H9 (cell line): ENCODE data around the gene KLHL10. TPM values are rescaled to one million over a fixed set of nuclear protein-coding genes. Genes with fewer than 3 reads are reported as not detected.

Experiments used
- DNase-seq: peaks from one replicate; pipeline ENCODE4 v3.0.0-alpha.2; 2017
- H2AFZ ChIP-seq: one replicate; pipeline ENCODE4 v1.6.1; 2013; ENCODE audit warnings: mild to moderate bottlenecking, low read length, control low read depth, moderate library complexity
- H2AK5ac ChIP-seq: 2 replicates; pipeline ENCODE4 v1.6.1; 2013; ENCODE audit warnings: low read length, control low read depth, mixed read lengths; ENCODE audit not compliant: insufficient read length
- H2BK120ac ChIP-seq: one replicate; pipeline ENCODE4 v1.6.1; 2013; ENCODE audit warnings: low read depth, mild to moderate bottlenecking, low read length, control low read depth, inconsistent platforms; ENCODE audit not compliant: poor library complexity, severe bottlenecking
- H2BK12ac ChIP-seq: 2 replicates; pipeline ENCODE4 v1.6.1; 2013; ENCODE audit warnings: low read length, control low read depth, mixed read lengths, low read depth; ENCODE audit not compliant: insufficient read length
- H2BK15ac ChIP-seq: 2 replicates; pipeline ENCODE4 v1.6.1; 2013; ENCODE audit warnings: low read depth, low read length, control low read depth
- H2BK20ac ChIP-seq: one replicate; pipeline ENCODE4 v1.6.1; 2013; ENCODE audit warnings: low read depth, mild to moderate bottlenecking, low read length, control low read depth, inconsistent platforms; ENCODE audit not compliant: poor library complexity, severe bottlenecking
- H2BK5ac ChIP-seq: 2 replicates; pipeline ENCODE4 v1.6.1; 2013; ENCODE audit warnings: low read length, control low read depth, mixed read lengths; ENCODE audit not compliant: insufficient read length
- H3K14ac ChIP-seq: 2 replicates; pipeline ENCODE4 v1.6.1; 2013; ENCODE audit warnings: low read length, control low read depth; ENCODE audit not compliant: insufficient read depth
- H3K18ac ChIP-seq: 2 replicates; pipeline ENCODE4 v1.6.1; 2013; ENCODE audit warnings: low read depth, mild to moderate bottlenecking, mixed read lengths, low read length, control low read depth; ENCODE audit not compliant: insufficient read length
- H3K23ac ChIP-seq: 2 replicates; pipeline ENCODE4 v1.6.1; 2013; ENCODE audit warnings: low read length, control low read depth, mixed read lengths, low read depth; ENCODE audit not compliant: insufficient read length
- H3K23me2 ChIP-seq: 2 replicates; pipeline ENCODE4 v1.6.1; 2013; ENCODE audit warnings: low read depth, mild to moderate bottlenecking, mixed read lengths, low read length, control low read depth; ENCODE audit not compliant: insufficient read length, poor library complexity, severe bottlenecking
- H3K27ac ChIP-seq: 2 replicates; pipeline ENCODE4 v1.5.1; 2013; ENCODE audit warnings: low read length, control low read depth, mixed read lengths, low read depth; ENCODE audit not compliant: insufficient read length
- H3K27me3 ChIP-seq: 2 replicates; pipeline ENCODE4 v1.6.1; 2013; ENCODE audit warnings: low read length, control low read depth, inconsistent platforms; ENCODE audit not compliant: insufficient read depth
- H3K4ac ChIP-seq: 2 replicates; pipeline ENCODE4 v1.6.1; 2013; ENCODE audit warnings: low read depth, mild to moderate bottlenecking, control low read depth, inconsistent platforms, low read length, moderate library complexity
- H3K4me1 ChIP-seq: 2 replicates; pipeline ENCODE4 v1.6.1; 2013; ENCODE audit warnings: low read length, control low read depth, inconsistent platforms; ENCODE audit not compliant: insufficient read depth
- H3K4me2 ChIP-seq: 2 replicates; pipeline ENCODE4 v1.6.1; 2013; ENCODE audit warnings: low read length, control low read depth, mixed read lengths; ENCODE audit not compliant: insufficient read length, insufficient read depth
- H3K56ac ChIP-seq: 2 replicates; pipeline ENCODE4 v1.6.1; 2013; ENCODE audit warnings: low read depth, mild to moderate bottlenecking, mixed read lengths, low read length, control low read depth; ENCODE audit not compliant: insufficient read length
- H3K79me1 ChIP-seq: 2 replicates; pipeline ENCODE4 v1.6.1; 2013; ENCODE audit warnings: low read depth, mild to moderate bottlenecking, moderate library complexity, low read length, control low read depth, inconsistent platforms; ENCODE audit not compliant: insufficient read depth, poor library complexity, severe bottlenecking
- H3K79me2 ChIP-seq: 2 replicates; pipeline ENCODE4 v1.6.1; 2013; ENCODE audit warnings: low read length, control low read depth, inconsistent platforms; ENCODE audit not compliant: insufficient read depth
- H3K9ac ChIP-seq: 2 replicates; pipeline ENCODE4 v1.6.1; 2013; ENCODE audit warnings: low read length, control low read depth, mixed read lengths; ENCODE audit not compliant: insufficient read length; ENCODE audit errors: extremely low read depth
- H3K9me3 ChIP-seq: one replicate; pipeline ENCODE4 v1.6.1; 2013; ENCODE audit warnings: low read depth, low read length, inconsistent platforms; ENCODE audit not compliant: control insufficient read depth
- H3T11ph ChIP-seq: one replicate; pipeline ENCODE4 v1.6.1; 2013; ENCODE audit warnings: mild to moderate bottlenecking, low read length, control low read depth, inconsistent platforms
- H4K20me1 ChIP-seq: one replicate; pipeline ENCODE4 v1.6.1; 2013; ENCODE audit not compliant: control insufficient read depth, insufficient read length, insufficient read depth
- H4K5ac ChIP-seq: 2 replicates; pipeline ENCODE4 v1.6.1; 2013; ENCODE audit warnings: low read depth, mild to moderate bottlenecking, mixed read lengths, low read length, control low read depth; ENCODE audit not compliant: insufficient read length
- H4K8ac ChIP-seq: replicated peaks from 2 replicates; pipeline ENCODE4 v1.6.1; 2013; ENCODE audit warnings: low read length, control low read depth, mixed read lengths, low read depth; ENCODE audit not compliant: insufficient read length
- H4K91ac ChIP-seq: 2 replicates; pipeline ENCODE4 v1.6.1; 2013; ENCODE audit warnings: low read depth, mild to moderate bottlenecking, moderate library complexity, mixed read lengths, low read length, control low read depth; ENCODE audit not compliant: insufficient read length
- H3K27ac Mint-ChIP-seq, 3 experiments: 2 replicates in 2 of 3; 3 replicates in 1 of 3; pipeline ENCODE4 v1.8.0; 2020 to 2021; ENCODE audit warnings: mixed read lengths in 3 of 3, mild to moderate bottlenecking in 1 of 3, moderate library complexity in 1 of 3
- H3K27me3 Mint-ChIP-seq: 2 replicates; pipeline ENCODE4 v1.8.0; 2021; ENCODE audit warnings: low read depth, mild to moderate bottlenecking, moderate library complexity, mixed read lengths
- H3K36me3 Mint-ChIP-seq, 3 experiments: 2 replicates in 2 of 3; 3 replicates in 1 of 3; pipeline ENCODE4 v1.8.0; 2020 to 2021; ENCODE audit warnings: low read depth in 3 of 3, mixed read lengths in 3 of 3; ENCODE audit not compliant: insufficient read depth in 1 of 3
- H3K4me1 Mint-ChIP-seq, 2 experiments: 2 replicates each; pipeline ENCODE4 v1.8.0; 2020; ENCODE audit warnings: mixed read lengths in 2 of 2
- H3K4me3 Mint-ChIP-seq, 2 experiments: 2 replicates in 1 of 2; 3 replicates in 1 of 2; pipeline ENCODE4 v1.8.0; 2020 to 2021; ENCODE audit warnings: mild to moderate bottlenecking in 2 of 2, mixed read lengths in 2 of 2, moderate library complexity in 1 of 2
- H3K9me3 Mint-ChIP-seq, 2 experiments: 2 replicates in 1 of 2; 3 replicates in 1 of 2; pipeline ENCODE4 v1.8.0; 2020; ENCODE audit warnings: mild to moderate bottlenecking in 2 of 2, mixed read lengths in 2 of 2, moderate library complexity in 1 of 2
- WGBS: extraction: QIAGEN DNeasy Blood & Tissue Kit; methylation state at CpG from one replicate; pipeline ENCODE4 v1.1.7; 2013; ENCODE audit warnings: missing lambda C conversion rate, low lambda C conversion rate, mixed read lengths; ENCODE audit not compliant: insufficient read length; ENCODE audit errors: extremely low coverage; 5-methylcytosine and 5-hydroxymethylcytosine counted together
- total RNA-seq: library from RNA; stranded (reverse); gene quantifications from 2 replicates; pipeline ENCODE4 v1.2.1, GENCODE V29; 2021
- TF ChIP-seq, protein P1 (sequence below): fragments of 200-600 bp; sonication (generic); conservative IDR thresholded peaks from 3 replicates; pipeline ENCODE4 v1.8.0; 2021; ENCODE audit warnings: antibody characterized with exemption, mild to moderate bottlenecking

KLHL10 gene
- total RNA-seq, 1 experiment from 2014 or later = 0.46 TPM

DNA sequence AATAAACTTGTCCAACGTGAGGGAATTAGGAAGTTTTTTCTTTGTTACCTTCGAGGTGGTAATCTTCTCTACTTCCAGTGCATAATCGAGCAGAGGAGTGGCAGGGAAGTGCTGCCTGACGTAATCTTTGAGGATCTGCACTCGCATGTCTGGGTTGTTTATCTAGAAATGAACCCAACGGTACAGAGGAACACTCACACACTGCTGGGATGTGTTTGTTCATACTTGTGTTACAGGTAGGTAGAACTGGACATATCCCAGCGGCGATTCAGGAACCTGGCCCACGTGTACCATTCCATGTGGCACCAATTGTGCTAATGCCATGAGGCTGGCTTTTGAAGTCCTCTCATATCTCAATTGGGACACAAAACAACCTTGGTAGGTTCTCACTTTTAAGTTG, 31.8 kb downstream of the KLHL10 start:
- no peak overlapping the region for H2AK5ac ChIP-seq
- Mint-ChIP-seq H3K4me3 (no peak overlapping the region), H3K27ac (no peak overlapping the region), H3K36me3 (peaks cover 58 to 81% (median 75%) of the 10 kb centered on the region in 3 experiments; a peak in 6 of 7 replicates), H3K4me1 (peaks cover 0 to 3% of the 10 kb centered on the region in 2 experiments; a peak in 2 of 4 replicates), H3K27me3 (no peaks in the 10 kb centered on the region), H3K9me3 (no peaks in the 10 kb centered on the region)
- H3K27me3 ChIP-seq = no peaks in the 10 kb centered on the region
- no peak overlapping the region for H3K4me2 ChIP-seq
- H3K4me1 ChIP-seq = no peaks in the 10 kb centered on the region
- WGBS = no CpG with 5 or more reads among the region's 9 CpGs
- no peak overlapping the region for H3K14ac ChIP-seq
- H3K79me2 ChIP-seq = no peaks in the 10 kb centered on the region; the same call in 1 of the 2 replicates
- peaks cover 9% of the 10 kb centered on the region for H3K23me2 ChIP-seq
- TF ChIP-seq, protein P1, sequence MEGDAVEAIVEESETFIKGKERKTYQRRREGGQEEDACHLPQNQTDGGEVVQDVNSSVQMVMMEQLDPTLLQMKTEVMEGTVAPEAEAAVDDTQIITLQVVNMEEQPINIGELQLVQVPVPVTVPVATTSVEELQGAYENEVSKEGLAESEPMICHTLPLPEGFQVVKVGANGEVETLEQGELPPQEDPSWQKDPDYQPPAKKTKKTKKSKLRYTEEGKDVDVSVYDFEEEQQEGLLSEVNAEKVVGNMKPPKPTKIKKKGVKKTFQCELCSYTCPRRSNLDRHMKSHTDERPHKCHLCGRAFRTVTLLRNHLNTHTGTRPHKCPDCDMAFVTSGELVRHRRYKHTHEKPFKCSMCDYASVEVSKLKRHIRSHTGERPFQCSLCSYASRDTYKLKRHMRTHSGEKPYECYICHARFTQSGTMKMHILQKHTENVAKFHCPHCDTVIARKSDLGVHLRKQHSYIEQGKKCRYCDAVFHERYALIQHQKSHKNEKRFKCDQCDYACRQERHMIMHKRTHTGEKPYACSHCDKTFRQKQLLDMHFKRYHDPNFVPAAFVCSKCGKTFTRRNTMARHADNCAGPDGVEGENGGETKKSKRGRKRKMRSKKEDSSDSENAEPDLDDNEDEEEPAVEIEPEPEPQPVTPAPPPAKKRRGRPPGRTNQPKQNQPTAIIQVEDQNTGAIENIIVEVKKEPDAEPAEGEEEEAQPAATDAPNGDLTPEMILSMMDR = no peak
- no peak overlapping the region for H2BK12ac ChIP-seq
- no peak overlapping the region for H3K56ac ChIP-seq
- no peak overlapping the region for H3K23ac ChIP-seq
- no peak overlapping the region for H3K18ac ChIP-seq
- H4K5ac ChIP-seq = no peak overlapping the region
- H4K91ac ChIP-seq = no peak overlapping the region
- no peak overlapping the region for H2BK20ac ChIP-seq
- H3K79me1 ChIP-seq = no peaks in the 10 kb centered on the region
- H2BK120ac ChIP-seq = no peak overlapping the region
- H3K4ac ChIP-seq = no peak overlapping the region
- no peaks in the 10 kb centered on the region for H3K9me3 ChIP-seq
- DNase-seq = no peak
- no peak overlapping the region for H3K9ac ChIP-seq
- H3T11ph ChIP-seq = no peak overlapping the region
- no peaks in the 10 kb centered on the region for H4K20me1 ChIP-seq
- no peak overlapping the region for H2BK5ac ChIP-seq
- H4K8ac ChIP-seq = no peak overlapping the region
- no peak overlapping the region for H2AFZ ChIP-seq
- no peak overlapping the region for H3K27ac ChIP-seq
- H2BK15ac ChIP-seq = no peak overlapping the region
